Activated CD8-positive, alpha-beta T cell treated with anti-CD3 and anti-CD28 coated beads for 36 hours (primary cell): ENCODE results near the gene CTNNB1. TPM values are rescaled to one million over a fixed set of nuclear protein-coding genes. Genes with fewer than 3 reads are reported as not detected.
"Not testable (repeated sequence)": the region's sequence is repeated elsewhere in the genome, so short reads cannot be mapped to it uniquely, and the experiment has no call there.

ENCODE experiments used
- ATAC-seq: fragments of 200-7000 bp; cut with Tn5 transposase; one replicate; pipeline ENCODE4 v1.10.0; 2021; ENCODE audit warnings: mild to moderate bottlenecking, moderate library complexity
- CTCF ChIA-PET: fragments of 350-600 bp; sonication (Branson Sonifier 250); formaldehyde crosslinking; loops from one replicate; lab custom pipeline; 2021; ENCODE audit warnings: antibody characterized with exemption; lab: Charles Lee
- POLR2A ChIA-PET: fragments of 350-600 bp; sonication (Branson Sonifier 250); formaldehyde crosslinking; loops from one replicate; lab custom pipeline; 2021; ENCODE audit warnings: antibody characterized with exemption; lab: Charles Lee
- DNase-seq: peaks from one replicate; pipeline ENCODE4 v3.0.0-alpha.2; 2020
- H3K27ac Mint-ChIP-seq: one replicate; pipeline ENCODE4 v1.8.0; 2021; ENCODE audit warnings: mild to moderate bottlenecking, mixed read lengths
- H3K27me3 Mint-ChIP-seq: one replicate; pipeline ENCODE4 v1.8.0; 2021; ENCODE audit warnings: mixed read lengths
- H3K36me3 Mint-ChIP-seq: one replicate; pipeline ENCODE4 v1.8.0; 2021; ENCODE audit warnings: low read depth, mixed read lengths
- H3K4me1 Mint-ChIP-seq: one replicate; pipeline ENCODE4 v1.8.0; 2021; ENCODE audit warnings: low read depth, mixed read lengths
- H3K4me3 Mint-ChIP-seq: one replicate; pipeline ENCODE4 v1.8.0; 2021; ENCODE audit warnings: mild to moderate bottlenecking, moderate library complexity, mixed read lengths
- H3K9me3 Mint-ChIP-seq: one replicate; pipeline ENCODE4 v1.8.0; 2021; ENCODE audit warnings: mixed read lengths
- CTCF ChIP-seq: fragments of 200-600 bp; IDR thresholded peaks from one replicate; pipeline ENCODE4 v1.8.0; 2022; ENCODE audit warnings: antibody characterized with exemption, mild to moderate bottlenecking
- intact Hi-C: fragments of 100-400 bp; cut with micrococcal nuclease; formaldehyde crosslinking; loops from one replicate; pipeline ENCODE4 v1.10.0; 2022
- total RNA-seq, 2 experiments: library from RNA; stranded (reverse); gene quantifications; one replicate each; pipeline ENCODE4 v1.2.3, GENCODE V29; 2021

CTNNB1 gene
- total RNA-seq, 2 experiments from 2014 or later = 99.9 to 104 TPM

DNA sequence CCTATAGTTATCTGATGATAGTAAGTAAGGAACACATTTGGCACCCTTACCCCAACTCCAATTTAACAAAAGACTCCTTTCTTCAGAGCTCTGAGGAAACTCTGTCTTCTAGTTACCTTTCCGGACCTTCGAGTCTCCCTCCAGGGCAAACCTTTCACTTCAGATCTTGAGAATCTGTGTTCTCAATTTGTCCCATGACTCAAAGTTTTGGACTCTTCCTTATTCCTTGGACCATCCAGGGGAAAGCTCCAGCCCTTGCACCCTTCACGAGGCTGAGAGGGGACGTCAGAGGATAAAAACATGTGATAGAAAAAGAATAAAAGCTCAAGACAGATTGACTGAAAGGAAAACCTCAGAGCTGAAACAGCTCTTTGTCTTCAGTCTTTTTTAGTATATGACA, 76.9 kb downstream of the CTNNB1 start:
- ChIA-PET CTCF (no interaction called here), POLR2A (no interaction called here)
- Mint-ChIP-seq H3K4me3 (no peak overlapping the region), H3K9me3 (peaks cover 14% of the 10 kb centered on the region), H3K4me1 (no peaks in the 10 kb centered on the region), H3K36me3 (peaks cover 10% of the 10 kb centered on the region), H3K27ac (no peak overlapping the region), H3K27me3 (no peaks in the 10 kb centered on the region)
- ATAC-seq (no peak), DNase-seq (no peak)
- no peak for TF ChIP-seq CTCF
- intact Hi-C loops = no loop called here

- ChIA-PET CTCF (no interaction called here), POLR2A (no interaction called here)
- Mint-ChIP-seq H3K4me1 (no peaks in the 10 kb centered on the region), H3K27ac (no peak overlapping the region), H3K36me3 (peaks cover 7% of the 10 kb centered on the region), H3K4me3 (no peak overlapping the region), H3K27me3 (no peaks in the 10 kb centered on the region), H3K9me3 (peaks cover 16% of the 10 kb centered on the region)
- DNase-seq (no peak), ATAC-seq (no peak)
- intact Hi-C loops = no loop called here
- no peak for TF ChIP-seq CTCF
These were observed 78.6 kb downstream of the CTNNB1 start for GRCh38 chr3:41277790-41278465.

- H3K27ac Mint-ChIP-seq, CTCF ChIA-PET, H3K4me1 Mint-ChIP-seq, H3K9me3 Mint-ChIP-seq, POLR2A ChIA-PET, H3K27me3 Mint-ChIP-seq, DNase-seq, H3K4me3 Mint-ChIP-seq, intact Hi-C loops, H3K36me3 Mint-ChIP-seq, ATAC-seq: not testable (repeated sequence)
These were observed 85.6 kb downstream of the CTNNB1 start for GRCh38 chr3:41284934-41285333.

DNA sequence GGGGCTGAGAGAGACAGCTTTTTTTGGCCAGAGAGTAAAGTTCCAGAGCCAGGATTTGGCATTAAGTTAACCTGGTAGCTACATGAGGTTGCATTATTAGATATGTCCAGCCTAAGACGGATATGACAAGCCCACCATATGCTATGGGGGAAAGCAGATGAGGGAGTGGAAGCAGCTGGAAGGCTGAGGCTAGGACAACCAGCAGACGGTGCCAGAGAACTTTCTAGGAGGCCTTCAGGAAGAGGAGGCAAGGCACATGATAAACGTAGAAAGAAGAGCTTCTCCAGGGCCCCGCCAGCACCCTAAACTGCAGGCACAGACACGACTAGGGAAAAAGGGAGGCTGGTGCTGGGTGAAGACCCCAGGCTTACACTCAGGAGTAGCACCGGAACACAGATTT, 87.0 kb downstream of the CTNNB1 start:
- CTCF ChIA-PET = no interaction called here
- DNase-seq = no peak
- H3K27ac Mint-ChIP-seq = no peak overlapping the region
- no peaks in the 10 kb centered on the region for H3K27me3 Mint-ChIP-seq
- H3K4me1 Mint-ChIP-seq = no peaks in the 10 kb centered on the region
- H3K9me3 Mint-ChIP-seq = peaks cover 9% of the 10 kb centered on the region
- POLR2A ChIA-PET = interaction anchor here (0.5 kb wide), 1 partner anchor 228 kb away, joined by 3 read pairs; no protein-coding TSS in a partner anchor
- no peak for ATAC-seq
- TF ChIP-seq CTCF = no peak
- intact Hi-C loops = no loop called here
- peaks cover 3% of the 10 kb centered on the region for H3K36me3 Mint-ChIP-seq
- no peak overlapping the region for H3K4me3 Mint-ChIP-seq

DNA sequence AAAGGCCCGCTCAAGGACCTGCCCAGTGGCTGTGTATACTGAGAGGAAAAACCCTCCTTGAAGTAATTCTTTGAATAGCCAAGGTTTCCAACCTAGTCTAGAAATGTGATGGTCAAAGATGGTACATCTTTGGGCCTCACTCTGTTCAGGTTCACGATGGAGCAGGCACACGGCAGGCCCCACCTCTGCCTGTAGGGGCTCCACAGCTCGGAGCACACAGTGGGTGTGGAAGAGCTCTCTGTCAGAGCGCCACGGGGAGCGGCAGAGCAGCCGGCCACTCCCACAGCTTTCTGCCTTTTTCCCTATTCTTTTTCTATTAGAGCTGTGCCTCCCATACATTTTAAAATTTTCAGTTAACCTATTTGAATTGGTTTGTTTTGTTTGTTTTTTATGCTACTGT, 89.5 kb downstream of the CTNNB1 start:
- H3K9me3 Mint-ChIP-seq = peaks cover 4% of the 10 kb centered on the region
- DNase-seq (no peak), ATAC-seq (no peak)
- H3K36me3 Mint-ChIP-seq = no peaks in the 10 kb centered on the region
- no peak overlapping the region for H3K4me3 Mint-ChIP-seq
- no peak for TF ChIP-seq CTCF
- ChIA-PET CTCF (no interaction called here), POLR2A (no interaction called here)
- no peaks in the 10 kb centered on the region for H3K4me1 Mint-ChIP-seq
- no peaks in the 10 kb centered on the region for H3K27me3 Mint-ChIP-seq
- intact Hi-C loops = no loop called here
- H3K27ac Mint-ChIP-seq = no peak overlapping the region
